ENCODE data around the gene ADCY5.

DNA sequence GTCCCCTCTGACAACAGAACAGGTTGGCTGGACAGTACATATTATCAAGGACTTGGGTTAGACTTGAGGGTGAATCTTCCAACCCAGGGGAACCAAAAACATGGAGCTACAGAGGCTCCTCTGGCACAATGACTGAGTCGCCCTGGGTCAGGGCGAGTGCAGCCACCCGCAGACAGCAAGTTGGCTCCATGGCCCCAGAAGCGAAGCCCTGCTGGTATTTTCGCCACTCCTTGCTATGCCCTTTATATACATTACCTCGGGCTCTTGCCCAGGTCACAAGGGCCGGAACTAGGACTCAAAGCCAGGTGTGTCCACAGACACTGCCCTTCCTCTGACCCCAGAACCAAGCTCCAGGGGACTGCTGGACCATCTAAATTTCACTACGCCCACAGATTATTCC is 64.6 kb downstream of the ADCY5 start:
- TF ChIP-seq, protein P1, sequence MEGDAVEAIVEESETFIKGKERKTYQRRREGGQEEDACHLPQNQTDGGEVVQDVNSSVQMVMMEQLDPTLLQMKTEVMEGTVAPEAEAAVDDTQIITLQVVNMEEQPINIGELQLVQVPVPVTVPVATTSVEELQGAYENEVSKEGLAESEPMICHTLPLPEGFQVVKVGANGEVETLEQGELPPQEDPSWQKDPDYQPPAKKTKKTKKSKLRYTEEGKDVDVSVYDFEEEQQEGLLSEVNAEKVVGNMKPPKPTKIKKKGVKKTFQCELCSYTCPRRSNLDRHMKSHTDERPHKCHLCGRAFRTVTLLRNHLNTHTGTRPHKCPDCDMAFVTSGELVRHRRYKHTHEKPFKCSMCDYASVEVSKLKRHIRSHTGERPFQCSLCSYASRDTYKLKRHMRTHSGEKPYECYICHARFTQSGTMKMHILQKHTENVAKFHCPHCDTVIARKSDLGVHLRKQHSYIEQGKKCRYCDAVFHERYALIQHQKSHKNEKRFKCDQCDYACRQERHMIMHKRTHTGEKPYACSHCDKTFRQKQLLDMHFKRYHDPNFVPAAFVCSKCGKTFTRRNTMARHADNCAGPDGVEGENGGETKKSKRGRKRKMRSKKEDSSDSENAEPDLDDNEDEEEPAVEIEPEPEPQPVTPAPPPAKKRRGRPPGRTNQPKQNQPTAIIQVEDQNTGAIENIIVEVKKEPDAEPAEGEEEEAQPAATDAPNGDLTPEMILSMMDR (IDR thresholded peaks at IDR 0.05; ENCODE audit: borderline replicate concordance, extremely low read depth, low read length, poor library complexity, severe bottlenecking), result no peak
- TF ChIP-seq EZH2 (IDR thresholded peaks at IDR 0.05; ENCODE audit: borderline replicate concordance, low read depth, low read length, severe bottlenecking), result no peak
